Hematopoietic multipotent progenitor cell treated with erythropoietin and hydrocortisone succinate and interleukin-3 and kit ligand, for 15 days (in vitro differentiated cells): Measurements from ENCODE around the gene NIPAL3.

Experiments used
- DNase-seq: peaks from one replicate; pipeline ENCODE4 v3.0.0-alpha.2; 2015; ENCODE audit warnings: low spot score

The NIPAL3 gene

DNA sequence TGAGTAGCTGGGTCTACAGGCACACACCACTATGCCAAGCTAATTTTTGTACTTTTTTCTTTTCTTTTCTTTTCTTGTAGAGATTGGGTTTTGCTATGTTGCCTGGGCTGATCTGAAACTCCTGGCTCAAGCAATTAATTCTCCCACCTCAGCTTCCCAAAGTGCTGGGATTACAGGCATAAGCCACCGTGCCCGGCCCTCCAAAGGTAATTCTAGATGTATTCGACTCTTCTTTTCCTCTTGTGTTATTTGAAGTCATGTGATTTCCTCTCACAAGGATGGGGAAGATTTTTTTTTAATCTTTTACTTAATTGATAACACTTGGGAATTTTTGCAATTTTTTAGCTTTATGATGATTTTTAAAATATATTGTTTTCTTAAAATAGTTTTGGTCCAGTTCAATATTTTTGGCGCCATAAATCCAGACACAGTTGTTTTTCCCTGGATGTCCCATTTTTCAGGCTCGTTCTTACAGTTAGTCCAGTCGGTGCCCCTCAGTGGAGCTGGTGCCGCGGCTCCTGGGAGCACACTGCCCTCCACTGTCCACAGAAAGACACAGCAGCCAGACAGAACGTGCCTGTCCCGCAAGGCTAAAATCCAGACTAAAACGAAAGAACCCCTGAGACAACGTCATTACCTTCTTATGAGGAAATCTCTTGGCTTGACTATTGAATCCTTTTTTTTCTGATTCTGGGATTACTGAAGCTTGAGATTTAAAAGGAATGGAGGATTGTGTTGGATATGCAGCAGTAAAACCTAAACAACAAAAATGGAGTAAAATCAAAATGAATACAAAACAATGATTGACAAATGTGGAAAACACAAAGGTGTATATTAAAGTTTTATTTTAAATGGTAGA lies 24.4 kb upstream of the NIPAL3 start:
- peak; percentile 54 for DNase-seq

DNA sequence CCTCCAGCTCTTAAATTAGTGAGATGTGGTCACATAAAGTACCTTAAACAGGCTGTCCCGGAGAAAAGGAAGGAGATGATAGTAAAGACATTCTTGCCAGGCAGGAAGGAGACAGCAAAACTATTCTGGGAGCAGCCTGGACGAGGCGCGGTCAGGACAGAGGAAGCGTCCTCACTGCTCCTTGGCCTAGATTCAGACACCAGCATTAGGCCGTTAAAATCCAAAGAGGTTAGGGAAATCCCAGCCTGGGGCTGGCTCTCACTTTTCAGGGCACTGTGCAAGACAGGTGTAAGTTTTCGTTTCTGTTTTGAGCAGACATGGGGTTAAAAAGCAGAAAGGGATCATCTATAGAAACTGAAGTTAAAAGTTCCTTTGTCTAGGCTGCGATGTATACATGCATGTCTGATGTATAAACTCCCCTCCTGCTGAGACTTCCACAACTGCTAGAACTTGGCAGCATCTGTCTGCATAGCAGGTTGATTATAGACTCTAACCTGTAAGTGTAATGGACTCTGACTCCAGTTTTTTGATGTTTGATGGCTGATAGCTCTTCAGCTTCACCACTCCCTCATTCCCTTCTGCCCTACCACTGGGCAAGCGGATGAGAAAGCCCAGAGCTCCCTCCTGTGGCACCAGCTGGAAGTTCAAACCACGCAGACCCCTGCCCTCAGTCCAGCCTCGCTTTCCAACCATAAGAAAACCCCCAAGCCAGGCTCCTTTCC lies 23.6 kb upstream of the NIPAL3 start:
- peak; percentile 13 for DNase-seq

DNA sequence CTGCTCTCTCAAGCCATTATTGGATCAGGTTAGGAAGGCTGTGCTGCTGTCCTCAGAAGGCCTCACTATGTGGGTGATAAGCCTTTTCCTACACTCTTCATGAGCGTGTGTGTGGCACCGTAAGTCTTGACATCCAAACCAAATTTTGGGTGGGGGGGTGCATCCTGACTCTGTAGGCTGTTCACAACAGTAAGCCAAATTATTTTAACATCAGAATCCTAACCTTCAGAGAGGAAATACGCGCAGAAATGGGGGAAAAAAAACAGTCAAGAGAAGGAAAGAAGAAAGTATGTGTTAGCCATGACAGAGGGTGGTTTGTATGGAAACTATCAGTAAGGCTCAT lies 23.0 kb upstream of the NIPAL3 start:
- no peak for DNase-seq

DNA sequence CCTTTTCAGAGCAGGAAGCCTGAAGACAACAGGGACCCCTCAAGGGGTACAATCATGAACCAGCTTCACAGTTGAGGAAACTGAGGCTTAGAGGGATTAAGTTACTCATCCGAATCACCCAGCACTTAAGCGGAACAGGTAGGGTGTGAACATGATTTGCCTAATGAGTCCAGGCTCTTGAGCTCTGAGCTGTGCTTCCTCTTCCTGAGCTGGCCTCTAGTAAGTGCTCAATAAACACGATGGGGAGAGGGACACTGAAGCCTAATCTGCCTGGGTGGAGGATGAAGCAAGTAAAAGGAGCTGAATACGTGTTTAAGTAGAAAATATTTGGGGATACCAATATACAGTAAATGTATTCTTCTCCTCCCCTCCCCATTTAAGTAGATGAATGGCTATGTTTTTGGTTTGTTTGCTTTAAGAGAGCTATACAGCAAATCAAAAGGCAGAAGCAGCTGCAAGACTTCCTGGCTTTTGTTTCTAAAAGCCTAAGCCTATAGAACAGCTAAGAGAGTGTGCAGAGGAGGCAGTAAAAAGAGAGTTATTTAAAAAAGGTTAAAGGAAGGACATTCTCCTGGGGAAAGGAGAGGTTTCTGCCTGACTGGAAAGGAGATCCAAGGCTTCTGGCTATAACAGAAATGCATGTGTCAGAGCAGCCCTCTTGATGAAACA lies 22.5 kb upstream of the NIPAL3 start:
- no peak for DNase-seq

DNA sequence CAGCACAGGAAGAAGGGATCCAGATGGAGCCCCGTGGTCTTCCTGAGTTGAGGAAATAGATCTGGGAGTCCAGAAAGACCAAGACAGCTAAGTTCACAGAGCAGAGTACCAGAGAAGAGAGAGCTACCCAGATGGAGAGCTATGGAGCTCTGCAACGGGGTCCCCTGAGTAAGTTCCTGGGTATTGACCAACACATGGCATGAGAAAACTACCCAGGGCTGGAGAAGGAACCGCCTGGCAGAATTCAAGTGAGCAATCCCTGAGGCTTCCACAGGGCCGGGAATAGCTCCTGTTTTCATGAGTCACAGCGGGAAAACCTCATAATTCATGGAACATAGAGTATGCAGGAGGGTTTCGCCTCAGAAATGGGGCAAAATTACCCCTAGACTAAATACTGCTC lies 21.7 kb upstream of the NIPAL3 start:
- no peak for DNase-seq

DNA sequence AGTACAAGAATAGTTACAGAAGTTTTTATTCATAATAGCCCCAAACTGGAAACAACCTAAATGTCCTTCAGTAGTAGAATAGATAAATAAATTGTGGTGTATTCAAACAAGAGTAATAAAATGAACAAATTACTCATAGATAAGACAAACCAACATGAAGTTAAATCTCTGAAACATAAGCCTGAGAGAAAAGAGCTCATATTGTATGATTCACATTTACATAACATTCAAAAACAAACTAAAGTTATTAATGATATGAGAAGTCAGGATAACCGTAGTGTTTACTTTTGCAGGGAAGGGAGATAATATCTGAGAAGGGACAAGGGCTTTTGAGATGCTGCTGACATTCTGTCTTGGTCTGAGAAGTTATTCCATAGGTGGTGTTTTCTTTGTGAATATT lies 15.5 kb upstream of the NIPAL3 start:
- no peak for DNase-seq

DNA sequence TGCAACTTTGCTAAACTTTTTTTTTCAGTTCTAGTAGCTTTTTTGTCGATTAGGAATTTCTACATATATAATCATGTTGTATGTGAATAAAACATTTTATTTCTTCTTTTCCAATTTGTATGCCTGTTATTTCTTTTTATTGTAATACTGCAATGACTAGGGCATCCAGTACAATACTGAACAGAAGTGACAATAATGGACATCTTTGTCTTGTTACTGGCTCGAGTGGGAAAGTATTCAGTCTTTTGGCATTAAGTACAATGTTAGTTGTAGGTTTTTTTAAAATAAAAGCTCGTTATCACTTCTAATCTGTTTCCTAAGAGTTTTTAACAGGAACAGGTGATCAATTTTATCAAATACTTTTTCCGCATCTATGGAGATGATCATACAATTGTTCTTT lies 11.8 kb upstream of the NIPAL3 start:
- DNase-seq = no peak

DNA sequence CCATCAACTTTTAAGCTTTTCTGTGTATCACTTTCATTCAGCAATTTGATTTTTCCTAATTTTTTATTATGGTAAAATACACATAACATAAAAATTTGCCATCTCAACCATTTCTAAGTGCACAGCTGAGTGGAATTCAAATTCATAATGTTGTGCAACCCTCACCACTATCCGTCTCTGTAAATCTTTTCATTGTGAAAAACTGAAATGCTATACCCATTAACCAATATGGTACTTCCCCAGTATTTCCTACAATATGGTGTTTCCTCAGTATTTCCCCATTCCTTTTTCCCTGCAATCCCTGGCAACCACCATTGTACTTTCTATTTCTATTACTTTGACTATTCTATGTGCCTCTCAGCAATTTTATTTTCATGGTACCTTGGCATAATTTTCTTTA lies 8.8 kb upstream of the NIPAL3 start:
- no peak for DNase-seq

DNA sequence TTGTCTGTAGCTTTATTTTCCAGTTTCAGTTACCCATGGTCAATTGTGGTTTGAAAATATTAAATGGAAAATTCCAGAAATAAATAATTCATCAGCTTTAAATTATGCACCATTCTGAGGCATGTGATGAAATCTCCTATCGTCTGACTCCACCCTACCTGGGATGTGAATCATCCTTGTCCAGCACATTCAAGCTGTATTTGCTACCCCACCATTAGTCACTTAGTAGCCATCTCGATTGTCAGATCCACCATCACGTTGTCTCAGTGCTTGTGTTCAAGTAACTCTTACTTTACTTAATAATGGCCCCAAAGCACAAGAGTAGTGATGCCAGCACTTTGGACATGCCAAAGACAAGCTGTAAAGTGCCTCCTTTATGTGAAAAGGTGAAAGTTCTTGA lies 6.1 kb upstream of the NIPAL3 start:
- DNase-seq = no peak

DNA sequence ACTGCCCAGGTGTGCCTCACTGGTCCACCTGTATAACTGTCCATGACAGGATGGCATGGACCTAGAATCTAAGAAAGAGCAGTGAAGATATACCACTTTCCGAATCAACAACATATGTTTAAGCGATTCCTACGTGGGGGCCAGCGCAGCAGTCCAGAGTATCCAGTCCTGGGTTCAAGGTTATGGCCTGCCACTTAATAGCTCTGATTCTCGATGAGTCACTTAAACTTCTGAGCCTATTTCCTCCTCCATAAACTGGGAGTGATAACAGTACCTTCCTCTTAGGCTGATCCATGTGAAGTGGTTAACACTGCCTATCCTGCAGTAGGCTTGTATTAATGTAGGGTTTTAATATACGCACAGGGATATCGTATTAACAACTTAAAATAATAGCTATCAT lies 4.9 kb upstream of the NIPAL3 start:
- DNase-seq = no peak

DNA sequence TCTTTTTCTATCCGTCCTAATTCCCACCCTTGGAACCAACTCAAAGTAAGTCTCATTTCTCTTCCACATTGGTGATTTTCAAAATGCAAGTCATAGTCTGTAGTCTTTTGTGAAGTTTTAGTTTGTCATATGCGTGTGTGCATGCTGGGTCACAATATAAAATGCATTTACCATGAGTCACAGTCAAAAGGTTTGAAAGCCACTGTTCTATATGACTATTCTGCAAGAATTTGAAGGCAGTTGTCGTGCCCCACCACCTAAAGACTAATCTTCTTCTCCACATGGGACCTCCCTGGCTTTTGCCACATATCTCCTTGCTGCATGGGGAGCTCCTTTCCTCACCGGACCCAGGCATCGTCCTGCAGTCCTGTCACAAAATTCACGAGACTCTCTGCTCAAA lies 3.6 kb upstream of the NIPAL3 start:
- peak; percentile 17 for DNase-seq

DNA sequence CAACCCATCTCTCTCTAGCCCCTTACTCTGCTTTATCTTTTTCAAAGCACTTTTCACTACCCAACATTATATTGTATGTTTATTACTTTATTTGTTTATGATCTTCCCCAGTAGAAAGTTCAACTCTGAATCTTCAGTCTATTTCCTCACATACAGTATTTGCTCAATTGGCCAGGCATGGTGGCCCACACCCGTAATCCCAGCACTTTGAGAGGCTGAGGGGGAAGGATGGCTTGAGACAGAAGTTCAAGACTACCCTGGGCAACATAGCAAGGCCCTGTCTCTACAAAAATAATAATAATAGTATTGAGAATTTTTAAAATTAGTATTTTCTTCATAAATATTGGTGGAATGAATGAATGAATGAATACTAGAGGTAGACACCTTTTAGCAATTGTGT lies 3.2 kb upstream of the NIPAL3 start:
- no peak for DNase-seq

DNA sequence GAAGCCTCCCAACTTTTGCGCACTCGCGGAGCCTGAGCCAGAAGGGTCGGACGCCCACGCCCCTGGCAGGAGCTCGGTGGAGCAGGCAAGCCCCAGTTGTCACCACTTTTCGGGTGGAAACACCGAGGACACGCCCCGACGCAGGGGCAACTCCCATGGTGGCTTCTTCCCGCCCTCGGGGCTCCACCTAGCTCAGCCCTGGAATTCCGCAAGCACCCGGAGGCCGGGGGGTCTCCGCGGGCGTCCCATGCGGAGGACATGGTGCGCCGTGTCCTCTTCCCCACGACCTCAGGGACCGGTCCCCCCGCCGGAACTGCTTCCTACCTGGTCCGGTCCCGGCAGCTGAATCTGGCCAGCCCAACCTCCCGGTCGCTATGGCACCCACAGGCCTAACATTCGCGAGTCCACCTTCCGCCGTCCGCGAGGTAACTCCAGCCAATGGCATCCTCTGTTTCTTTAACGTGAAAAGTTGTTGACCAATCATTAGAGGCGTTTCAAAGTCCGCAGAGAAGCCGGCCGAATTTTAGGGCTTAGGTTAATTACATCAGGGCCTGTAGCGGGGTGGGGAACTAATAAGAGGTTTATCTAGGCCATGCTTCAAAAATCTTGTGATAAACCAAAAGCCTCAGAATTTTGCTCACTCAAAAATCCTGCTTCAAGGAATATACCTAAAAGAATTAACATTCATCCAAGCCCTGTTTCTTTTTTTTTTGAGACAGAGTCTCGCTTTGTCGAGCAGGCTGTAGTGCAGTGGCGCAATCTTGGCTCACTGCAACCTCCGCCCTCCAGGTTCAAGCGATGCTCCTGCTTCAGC lies 2.0 kb upstream of the NIPAL3 start, which contains the start of gene STPG1:
STPG1 (minus strand) TSS at position 433 of the 814 bp plus-strand sequence. CDS start 12,394 bp downstream, outside the sequence.
- DNase-seq = peak; percentile 90

DNA sequence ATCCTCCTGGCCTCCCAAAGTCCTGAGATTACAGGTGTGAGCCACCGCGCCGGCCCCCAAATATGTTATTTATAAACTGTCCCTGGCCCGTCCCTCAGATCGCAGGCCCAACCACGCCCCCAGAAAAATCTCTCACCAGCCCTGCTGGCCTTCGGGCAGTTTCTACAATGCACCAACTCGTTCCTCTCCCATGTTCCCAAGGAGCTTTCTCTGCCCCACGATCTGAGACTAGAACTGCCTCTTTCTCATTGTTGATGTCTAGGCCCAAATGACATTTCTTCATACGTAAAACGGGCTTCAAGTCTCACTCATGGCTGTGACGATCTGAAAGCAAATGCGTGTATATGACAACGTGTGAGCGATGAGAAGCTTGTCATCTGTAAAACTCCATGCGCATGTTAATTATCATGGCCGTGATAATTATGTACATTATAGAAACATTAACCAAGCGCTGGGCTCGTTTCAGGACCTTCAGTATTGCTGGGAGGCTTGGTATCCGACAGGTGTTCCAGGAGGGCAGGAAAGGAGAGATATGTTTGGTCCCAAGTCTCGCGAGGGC lies 748 bp upstream of the NIPAL3 start:
- DNase-seq = no peak

DNA sequence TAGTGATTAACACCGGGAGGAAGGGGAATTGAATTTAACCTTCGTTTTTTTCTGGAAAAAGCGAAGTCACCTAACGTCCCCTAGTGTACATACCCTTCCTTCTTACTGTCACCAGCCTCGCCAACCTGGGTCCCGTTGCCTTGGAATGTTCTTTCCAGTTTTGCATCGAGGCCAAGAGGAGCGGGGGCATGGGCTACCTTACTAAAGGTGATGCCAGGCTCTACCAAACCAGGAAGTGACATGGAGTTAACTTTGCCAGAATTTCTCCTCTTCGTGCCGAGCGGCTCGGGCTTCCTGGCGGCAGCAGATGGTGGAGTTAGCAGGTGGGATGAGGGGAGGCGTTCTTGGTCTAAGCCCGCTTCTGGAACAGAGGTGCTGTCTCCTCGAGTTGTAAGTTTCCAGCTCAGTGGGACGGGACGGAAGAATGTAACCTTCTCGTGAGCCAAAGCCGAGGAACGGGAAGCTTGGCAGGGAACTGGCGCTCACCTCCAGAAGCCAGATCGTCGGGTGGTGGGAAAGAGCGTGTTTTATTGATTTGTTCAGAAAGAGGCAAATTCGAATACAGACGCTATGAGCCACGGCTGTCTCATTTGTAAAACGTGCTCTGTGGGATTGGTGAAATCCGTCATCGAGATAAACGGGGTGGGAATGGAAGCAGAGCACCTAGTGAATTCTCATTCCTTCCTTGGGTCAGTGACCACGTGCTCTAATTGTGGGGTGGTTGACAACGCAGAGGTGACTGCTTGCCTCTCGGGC lies 486 bp downstream of the NIPAL3 start:
- peak; percentile 6 for DNase-seq

DNA sequence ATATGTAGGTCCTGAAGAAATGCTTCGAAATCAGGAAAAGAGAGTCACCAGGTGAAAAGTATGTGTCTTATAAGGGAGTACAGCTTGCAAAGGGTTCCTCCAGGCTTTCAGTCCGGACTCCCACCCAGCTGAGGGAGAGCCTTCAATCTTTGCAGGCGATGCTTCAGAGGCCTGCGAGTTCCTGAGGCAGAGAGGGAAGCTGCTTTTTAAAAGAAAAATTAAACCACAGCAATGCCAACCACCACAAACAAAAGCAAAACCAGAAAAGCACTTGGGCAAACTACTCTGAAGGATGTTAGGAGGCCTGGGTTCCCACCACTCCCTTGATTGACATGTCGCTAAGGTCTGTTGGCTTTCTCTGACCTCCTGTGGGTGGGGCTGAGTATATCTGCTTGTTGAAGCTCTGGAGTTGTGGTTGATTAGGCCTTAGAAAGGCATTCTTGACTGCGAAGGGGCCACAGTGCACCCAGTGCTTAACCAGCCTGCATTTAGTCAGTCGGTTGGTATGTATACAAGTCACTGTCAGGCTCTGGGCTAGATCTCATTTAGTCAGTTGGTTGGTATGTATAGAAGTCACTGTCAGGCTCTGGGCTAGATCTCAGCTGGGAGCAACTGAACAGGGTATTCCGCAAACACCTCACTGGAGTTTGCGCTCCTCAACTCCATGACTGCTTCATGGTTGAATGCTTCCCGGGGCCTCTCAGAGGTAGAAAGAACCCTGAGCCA lies 1.2 kb downstream of the NIPAL3 start:
- DNase-seq = peak; percentile 66

DNA sequence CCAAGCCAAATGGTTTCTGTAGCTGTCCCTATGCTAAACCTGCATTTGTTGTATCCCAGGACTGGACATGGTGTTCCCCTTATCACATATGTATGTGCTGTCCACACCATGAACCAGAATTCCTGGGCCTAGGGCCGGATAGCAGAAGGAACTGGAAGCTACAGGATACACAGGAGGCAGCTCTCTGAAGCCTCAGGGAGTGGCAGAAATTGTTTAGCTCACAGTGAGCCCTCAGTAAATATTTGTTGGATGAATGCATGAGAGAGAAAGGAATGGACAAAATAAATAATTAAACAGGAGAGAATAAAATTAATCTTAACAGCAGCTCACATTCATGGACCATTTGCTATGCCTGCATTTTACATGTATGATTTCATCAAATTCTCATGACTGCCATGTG lies 2.1 kb downstream of the NIPAL3 start:
- peak; percentile 12 for DNase-seq

DNA sequence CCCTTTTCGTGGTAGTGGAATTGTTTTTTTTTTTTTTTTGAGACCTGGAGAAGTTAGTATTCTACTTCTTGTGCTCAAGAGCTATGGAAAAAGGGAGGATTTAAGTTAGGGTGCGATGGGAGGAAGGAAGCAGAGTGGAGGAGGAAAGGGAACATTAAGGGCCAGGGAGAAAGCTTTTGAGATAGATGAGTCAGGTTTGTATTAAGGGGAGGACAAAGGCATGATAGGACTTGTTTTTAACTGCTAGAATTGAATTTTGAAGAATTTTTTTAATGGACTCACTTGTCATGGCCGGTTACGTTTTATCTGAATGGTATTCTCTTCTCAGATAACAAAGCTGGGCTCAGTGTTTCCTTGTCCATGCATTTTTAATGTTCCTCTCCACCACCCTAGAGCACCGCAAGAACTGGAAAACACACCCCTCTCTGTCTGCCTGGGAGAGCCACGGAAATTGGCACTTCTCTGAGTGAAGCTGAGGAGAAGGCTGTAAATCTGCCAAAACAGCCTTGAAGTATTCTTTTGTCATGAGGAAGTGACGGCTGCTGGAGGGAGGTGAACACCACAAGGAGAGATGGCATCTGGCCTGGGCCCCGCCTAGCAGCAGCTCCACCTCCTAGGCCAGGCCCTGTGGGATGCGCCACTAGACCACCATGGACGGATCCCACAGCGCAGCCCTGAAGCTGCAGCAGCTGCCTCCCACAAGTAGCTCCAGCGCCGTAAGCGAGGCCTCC lies 3.5 kb downstream of the NIPAL3 start:
- no peak for DNase-seq

DNA sequence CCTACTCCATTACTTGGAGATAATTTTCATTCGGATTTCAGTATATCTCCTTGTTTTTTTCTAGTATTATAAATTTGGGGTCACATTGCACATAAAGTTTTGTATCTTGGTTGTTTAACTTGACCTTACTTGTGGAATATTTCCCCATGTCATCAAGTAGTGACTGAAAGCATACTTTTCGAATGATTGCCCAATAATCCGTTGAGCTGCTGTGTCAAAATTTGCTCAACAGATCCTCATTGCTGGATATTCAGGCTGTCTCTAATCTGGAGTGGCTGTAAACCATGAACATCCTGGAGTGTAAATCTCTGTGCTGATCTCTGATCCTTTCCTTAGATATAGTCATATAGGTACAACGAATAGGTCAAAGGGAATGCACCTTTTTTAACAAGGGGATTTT lies 4.9 kb downstream of the NIPAL3 start:
- DNase-seq = no peak

DNA sequence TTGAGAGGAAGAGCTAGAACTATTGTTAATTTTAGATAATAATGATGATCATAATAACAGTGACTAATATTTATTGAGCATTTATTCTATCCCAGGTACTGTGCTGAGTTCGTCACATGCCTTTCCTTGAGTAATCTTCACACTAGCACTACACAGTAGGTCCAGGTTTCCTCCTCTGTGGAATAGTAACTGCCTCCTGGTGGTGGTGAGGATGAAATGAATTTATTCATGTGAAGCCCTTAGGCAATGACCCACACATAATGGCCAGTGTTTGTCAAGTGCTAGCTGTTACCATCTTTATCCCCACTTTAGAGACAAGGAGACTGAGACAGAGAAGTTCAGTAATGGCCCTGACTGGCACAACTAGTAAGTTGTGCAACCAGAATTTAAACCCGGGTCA lies 5.9 kb downstream of the NIPAL3 start:
- DNase-seq = no peak
